Measurements from ENCODE around the gene BLMH.

The BLMH gene

DNA sequence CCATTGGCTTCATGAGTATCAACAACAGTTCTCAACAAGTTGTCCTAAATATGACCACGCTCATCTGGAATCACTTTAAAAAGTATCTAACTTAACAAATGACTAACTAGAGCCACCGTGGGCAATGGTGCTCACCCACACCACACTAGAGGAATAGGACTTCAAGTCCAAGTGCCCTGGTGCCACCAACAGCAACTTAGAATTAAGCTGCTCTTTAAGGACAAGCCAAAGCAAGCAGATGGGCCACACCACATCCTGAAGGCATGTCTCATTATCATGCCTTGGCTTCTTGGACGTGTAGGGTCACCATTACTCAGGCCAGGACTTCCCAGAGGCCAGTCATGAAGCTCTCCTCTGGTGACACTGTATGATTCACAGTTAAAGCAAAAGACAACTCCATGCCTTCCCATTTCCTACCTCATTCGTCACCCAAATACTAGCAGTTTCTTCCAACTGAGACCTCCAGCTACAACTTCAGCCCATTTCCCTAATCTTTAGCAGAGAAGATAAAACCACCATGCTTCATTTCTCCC, 46.8 kb downstream of the BLMH start:
- DNase-seq: no peak

DNA sequence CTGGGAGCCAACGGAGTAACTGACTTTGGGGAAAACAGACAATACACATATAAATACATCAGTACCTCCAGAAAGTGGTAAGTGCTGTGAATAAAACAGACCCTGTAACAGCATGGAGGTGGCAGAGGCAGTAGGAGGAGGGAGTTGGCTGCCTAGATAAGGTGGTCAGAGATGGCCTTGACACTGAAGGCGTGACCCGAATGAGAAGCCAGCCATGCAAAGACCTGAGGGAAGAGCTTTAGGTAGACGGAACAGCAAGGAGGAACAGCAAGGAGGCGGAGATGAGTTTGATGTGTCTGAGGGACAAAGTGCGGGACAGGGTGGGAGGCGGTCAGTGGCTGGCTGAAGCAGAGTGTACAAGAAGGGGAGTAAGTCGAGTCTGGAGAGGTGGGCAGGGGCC, 48.2 kb downstream of the BLMH start:
- DNase-seq: no peak

DNA sequence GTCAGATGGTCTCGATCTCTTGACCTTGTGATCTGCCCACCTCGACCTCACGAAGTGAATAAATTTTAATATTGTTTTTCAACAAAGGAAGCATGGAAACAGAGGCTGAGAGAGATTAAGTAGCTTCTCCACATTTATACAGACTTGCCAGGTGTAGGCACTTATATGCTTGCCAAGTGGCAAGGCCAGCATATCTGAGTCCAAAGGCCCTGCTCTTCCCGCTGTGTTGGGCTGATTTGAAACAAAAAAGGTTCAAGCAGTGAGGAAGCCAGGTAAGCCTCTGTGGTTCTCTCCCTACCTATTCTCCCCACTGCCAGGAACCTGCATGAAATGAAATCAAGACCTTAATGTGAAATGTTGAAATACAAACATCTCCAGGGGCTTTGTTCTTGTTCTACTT, 48.7 kb downstream of the BLMH start:
- no peak for DNase-seq

DNA sequence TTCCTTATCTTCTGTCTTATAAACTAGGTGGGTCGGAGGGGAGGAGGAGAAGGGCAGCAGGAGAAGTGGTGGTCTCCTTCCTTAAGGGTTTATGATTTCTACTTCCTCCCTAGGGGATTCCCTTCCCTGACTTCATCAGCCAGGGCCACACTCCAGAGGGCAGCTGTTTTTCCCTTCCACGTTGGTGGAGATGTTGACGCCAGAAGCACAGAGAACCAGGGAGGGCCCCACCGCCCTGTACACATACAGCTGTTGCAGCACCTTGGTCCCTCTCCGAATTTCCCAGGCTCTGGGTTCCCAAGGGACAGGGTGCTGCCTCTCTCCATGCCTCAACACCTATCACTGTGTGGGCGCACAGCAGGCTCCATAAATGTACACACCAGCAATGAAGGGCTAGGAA, 50.7 kb downstream of the BLMH start:
- DNase-seq: no peak

DNA sequence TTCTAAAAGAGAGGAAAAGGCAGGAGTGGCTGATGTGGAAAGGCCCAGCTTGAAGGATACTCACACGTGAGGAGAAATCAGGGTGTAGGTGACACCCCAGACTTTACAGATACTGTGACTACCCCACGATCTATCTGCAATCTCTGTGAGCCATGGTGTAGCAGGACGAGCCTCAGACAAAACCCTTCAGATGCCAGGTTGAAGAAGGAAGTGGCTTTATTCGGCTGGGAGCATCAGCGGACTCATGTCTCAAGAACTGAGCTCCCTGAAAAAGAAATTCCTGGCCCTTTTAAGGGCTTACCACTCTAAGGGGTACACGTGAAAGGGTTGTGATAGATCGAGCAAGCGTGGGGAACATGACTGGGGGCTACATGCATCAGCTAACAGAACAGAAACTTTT, 51.6 kb downstream of the BLMH start:
- no peak for DNase-seq

DNA sequence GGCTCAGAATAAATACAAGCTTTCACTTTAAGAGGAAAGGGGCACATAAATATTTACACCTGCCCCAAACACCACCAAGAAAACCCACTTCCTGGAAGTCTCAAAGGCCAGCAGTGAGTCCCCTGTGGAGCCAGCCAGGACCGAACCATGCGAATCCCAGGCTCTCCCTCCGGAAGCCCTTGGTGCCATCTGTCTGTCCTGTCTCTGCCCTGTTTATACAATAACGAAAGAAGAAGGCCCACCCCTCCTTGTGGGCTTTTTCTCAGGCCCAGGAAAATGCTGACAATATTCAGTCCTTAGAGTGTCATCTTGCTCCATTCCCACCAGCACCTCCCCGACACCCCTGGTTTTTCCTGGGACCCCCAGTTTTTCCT, 52.7 kb downstream of the BLMH start:
- DNase-seq: no peak

DNA sequence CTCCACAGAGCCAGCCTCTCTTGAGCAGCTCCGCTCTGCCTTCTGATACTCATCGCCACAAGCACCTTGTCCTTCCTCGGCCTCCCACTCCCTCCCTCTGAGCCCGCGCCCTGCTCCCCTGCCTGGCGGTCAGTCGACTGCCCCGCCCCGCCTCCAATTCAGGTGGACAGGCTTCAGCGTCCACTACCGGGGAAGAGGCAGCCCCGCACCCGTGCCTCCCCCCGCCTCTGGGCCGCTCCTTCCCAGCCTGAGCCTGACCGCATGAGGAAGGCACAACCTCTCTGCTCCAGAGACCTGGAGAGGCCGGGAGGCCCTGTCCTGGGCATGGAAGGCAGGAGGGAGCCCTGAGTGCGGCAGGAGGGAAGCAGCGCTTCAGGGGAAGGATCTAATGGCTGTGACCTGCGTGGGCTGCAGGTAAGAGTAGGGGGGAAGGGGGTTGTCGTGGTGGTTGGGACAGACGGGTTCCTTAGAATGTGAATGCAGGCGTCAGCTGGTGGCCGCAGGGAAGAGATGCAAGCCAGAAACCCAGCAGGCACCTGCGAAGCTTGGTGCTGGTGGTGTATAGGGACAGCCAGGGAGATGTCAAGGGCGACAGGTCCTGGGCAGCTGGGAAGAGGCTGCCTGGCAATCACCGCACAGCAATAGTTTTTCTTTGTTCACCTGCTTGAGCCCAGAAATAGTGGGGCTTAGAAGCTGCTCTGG, 53.2 kb downstream of the BLMH start:
- DNase-seq: no peak

DNA sequence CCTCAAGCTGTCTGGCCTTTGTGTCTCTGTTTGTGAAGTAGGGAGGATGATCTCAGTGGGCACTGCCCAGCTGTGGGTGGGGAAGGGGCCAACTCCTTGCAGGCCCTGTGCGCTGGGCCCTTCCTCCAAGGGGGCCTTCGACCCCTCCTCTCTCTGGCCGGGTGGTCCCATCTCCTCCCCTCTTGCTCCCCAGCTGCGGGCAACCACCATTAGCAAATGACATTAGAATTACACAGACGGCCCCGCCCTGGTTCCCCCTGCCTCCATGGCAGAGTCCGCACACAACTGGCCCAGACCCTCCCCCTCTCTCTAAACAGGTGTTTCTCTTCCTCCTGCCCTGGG, 53.8 kb downstream of the BLMH start:
- no peak for DNase-seq

DNA sequence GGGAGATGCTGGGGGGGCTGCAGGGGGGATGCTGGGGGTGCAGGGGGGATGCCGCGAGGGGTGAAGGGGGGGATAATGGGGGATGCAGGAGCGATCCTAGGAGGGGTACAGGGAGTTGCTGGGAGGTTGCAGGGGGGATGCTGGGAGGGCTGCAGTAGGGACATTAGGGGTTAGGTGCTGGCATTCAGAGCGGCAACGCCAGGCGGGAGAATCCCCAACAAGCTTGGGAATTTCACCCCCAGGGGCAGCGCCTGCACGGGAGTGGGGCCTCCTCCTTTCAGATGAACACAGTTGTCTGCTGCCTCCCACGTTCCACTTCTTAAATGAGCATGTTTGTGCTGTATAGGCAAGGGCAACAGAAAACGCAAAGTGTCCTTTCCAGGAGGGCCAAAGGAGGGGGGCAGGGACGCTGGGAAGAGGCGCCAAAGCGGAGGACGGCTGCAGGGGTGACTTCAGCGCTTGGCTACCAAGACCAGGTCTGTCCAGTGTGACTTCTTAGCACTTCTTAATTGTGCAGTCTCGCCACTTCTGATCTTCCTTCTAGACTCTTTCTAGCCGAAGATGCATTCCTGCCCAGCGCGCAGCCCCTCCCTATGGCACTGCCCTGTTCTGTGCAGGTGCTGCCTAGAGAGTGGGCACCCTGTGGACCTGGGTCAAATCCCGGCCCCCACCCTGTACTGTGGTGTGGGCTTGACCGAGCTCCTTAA, 54.3 kb downstream of the BLMH start:
- DNase-seq: no peak

DNA sequence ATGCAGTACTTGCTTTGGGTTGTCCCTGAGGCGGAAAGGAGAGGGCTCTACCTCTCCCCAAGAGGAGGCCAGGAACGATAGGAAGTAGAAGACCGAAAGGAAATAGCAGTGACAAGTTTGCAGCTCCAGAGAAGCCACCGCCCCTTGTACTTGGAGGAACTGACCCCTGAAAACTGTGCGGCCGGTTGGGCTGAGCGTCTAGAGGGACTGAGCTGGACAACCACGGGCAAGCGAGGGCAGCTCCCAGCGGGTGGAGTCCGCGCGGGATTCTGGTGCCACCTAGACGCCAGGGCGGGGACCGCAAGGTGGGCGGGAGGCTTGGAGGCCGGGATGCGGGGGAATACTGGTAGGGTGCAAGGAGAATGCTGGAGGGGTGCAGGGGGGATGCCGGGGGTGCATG, 55.0 kb downstream of the BLMH start:
- DNase-seq: peak in 1 of 2 donors; percentile 37

DNA sequence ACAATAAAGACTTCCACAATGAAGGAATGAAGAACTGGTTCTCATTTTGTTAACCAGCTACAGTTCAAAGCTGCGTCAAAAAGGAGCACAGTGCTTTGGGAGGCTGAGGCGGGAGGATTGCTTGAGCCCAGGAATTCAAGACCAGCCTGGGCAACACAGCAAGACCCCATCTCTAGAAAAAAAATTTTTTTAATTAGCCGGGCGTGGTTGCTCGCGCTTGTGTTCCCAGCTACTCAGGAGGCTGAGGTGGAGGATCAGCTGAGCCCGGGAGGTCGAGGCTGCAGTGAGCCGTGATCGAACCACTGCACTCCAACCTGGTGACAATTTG, 55.5 kb downstream of the BLMH start:
- no peak for DNase-seq

DNA sequence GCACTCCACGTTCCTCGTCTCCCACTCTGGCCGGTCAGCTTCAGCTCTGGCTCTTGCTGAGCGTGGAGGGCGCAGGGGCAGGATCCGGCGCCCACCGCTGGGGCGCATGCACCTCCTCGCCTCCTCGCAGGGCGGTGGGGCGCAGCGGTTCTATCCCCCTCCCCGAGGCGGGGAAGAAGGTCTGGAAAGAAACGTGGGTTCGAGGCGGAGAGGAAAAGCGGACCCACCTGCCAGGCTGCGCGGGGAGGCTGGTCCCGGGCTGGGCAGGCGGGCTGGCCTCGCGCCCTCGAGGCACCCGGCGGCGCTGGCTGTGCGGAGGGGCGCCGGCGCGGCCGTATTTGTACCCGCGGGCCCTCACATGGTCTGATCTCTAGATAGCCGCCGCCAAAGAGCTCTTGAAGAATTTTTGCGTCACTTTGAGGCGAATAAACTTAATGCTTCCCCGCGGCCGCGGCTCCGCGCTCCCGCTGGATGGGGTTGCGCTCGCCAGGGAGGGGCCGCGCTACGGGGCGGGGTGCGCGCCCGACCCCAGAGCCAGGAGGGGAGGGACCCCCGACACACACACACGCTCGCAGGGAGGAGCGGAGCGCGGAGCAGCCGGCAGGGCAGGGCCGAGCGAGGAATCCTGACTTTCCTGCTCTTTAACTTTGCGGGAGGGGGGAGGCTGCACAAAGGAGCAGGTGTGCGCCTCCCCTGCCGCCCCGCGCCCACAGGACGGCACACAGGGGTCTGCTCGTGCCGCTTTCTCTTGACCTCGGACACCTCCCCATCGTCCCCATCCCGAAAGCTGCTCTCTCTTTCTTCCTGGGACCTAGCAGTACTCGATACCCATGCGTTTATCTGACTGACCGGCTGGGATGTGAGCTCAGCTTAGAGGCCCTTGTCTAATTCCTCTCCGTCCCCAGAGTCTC, 56.1 kb downstream of the BLMH start, which contains the start of gene SLC6A4:
TSS of gene SLC6A4 (minus strand) at position 312 of the 911 bp plus-strand sequence. CDS start 13,739 bp downstream, outside the sequence.
- no peak for DNase-seq

DNA sequence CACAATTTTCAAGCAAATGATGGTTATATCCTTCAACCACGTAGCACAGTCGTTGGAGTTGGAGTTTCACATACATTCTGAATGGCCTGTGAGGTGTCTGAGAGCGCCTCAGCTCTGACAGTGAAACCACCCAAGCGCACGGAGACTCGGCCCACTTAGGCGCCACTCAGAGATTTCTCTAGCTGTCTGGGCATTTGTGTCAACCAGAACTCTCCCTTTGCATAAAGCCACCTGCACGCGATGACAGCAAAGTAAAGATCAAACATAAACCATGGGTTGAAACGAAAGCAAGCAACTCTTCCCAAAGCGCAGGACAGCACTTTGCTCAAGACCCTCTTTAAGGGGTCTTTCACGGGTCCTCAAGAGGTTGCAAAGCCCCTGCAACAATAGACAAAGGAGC, 56.8 kb downstream of the BLMH start:
- DNase-seq: no peak

DNA sequence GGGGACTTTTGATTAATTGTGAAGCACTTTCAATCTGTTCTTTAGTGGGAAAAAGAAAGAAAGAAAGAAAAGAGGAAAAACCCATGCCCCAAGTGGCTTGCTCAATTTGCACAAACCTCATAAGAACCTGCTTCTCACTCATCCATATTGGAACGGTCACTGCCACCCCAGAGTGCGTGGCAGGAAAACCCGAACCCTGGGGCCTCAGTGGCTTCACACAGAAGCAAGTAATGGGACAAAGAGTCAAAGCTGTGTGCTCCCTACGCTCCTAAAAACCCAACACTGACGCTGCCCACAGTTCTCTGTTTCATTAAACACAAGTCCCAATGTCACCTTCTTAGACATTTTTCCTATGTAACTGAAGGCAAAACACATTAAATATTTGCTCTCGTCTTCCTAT, 57.4 kb downstream of the BLMH start:
- no peak for DNase-seq

DNA sequence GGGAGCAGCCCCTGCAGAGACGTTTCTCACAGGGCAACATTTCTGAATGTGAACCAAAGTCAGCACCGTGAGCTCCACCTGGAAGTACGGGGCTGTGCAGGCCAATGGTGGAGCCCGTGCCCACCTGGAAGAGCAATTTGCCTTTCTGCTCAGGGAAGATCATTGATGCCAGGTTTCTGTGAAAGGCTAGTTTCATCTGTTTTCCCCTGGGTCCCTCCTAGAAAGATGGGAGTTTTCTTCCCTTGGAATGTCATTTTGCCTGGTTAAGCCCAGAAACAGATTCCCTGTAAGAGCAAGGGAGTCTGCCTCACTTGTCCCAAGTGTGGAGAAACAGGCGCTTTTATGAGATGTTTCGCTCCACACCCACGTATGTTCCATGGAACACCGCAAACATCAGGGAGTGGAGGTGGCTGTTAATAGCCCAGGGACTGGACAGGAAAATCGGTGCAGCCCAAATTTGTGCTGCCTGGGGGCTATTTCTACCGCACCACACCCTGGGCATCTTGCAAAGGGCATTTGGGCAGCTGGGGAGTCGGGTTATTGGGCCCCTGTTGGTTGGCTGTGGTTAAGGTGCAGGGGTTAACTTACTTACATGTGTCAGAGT, 58.8 kb downstream of the BLMH start:
- no peak for DNase-seq

DNA sequence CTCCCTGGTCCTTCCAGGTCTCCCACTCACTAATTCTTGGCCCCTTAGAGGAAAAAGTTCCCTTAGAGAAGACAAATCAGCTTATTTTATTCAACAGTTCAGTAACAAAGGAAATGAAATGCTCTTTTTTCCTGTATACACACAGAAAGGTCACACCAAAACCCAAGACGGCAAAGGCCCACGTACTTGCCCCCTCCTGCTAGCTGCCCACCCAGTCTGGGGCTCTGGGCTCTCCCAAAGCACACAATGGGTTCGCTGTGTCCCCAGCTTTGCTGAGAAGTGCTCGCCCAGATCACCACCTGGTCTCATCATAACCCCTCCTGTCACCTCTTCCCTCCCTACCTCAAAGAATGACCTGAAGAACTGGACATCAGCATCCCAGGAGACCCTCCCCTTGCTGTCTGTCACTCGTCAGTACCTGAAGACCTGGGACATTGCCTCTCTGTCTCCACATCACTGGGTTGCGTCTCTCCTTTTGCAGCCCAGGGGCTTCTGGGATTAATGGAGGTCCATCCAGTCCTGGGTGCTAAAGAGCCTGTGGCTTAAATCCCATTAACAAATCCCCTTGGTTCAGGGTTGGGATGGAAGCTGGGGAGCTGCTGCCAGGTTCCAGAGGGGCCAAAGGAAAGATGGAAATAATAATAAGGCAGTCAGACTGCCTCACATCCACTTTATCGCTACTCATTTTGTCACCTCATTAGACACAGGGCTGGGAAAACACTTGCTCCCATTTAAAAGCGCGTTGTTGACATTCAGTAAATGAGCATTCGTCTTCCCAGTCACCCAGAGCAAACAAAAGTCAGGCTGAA, 59.5 kb downstream of the BLMH start:
- DNase-seq: no peak

DNA sequence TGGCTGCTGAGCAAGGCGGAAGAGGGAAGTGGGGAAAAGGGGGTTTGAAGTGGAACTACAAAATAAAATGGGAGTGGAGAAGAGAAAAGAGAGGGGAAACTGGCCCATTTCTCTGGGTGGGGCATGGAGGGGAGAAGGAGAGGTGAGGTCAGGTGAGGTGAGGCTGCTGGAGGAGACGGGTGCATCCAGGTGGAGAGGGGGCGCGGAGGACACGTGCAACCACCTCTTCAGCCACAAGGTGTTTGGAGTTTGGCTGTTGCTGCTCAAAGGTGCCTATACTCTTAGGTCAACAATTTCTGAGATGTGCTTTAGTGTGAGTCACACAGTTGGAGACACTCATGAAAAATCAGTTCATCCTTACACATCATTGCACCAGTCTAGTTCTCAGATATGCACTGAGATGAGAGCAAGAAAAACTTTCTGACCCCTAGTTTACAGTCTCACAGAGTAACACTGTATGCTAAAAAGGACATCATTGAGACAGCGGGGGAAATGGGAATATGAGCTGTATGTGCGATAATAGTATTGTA, 61.1 kb downstream of the BLMH start:
- DNase-seq: no peak

DNA sequence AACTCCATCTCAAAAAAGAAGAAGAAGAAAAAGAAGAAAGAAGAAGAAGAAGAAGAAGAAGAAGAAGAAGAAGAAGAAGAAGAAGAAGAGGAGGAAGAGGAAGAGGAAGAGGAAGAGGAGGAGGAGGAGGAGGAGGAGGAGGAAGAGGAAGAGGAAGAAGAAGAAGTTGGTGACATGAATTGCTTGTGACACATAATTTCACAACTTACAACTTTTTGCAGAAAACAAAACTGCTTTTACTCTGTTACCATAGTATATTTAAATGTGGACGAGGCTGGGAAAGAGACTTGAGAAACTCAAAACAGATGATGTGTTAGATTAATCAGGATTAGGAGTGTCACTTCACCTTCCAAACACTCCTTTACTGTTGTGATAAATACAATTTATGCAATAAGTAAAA, 61.7 kb downstream of the BLMH start:
- peak; percentile 69 to 81 for DNase-seq

DNA sequence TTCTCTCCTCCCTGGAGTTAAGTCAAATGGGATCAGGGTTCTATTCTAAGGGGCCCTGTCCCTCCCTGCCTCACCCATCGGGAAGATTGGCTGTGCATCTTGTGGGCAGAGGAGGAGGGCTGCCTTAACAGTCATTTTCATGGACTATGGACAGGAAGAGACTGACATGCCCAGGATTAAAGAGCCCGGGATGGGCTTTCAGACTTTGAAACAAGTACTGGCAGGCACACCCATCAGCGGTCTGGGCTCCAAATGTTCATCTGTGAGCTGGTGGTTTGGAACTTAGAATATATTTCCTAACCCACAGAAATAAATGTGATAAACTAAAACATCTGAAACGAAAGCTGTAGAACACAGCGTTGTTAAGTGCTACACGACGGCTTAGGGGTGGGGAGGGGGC, 62.7 kb downstream of the BLMH start:
- DNase-seq: no peak

DNA sequence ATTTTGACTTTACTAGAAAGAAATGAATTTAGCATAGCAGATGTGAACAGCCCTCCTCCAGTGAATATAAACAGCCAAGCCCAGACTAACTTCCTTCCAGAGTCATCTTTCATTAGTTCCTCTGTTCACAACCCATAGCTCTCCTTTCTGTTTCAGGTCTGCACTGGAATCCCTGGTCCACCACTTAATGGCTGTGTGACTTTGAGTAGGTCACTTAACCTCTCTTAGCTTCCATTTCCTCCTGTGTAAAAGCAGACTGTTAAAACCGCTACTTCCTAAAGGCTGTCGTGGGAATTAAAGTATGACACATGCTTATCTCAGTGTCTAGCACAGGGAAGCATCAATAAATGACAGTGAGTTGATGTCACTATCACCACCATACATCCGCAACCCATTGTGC, 63.7 kb downstream of the BLMH start:
- DNase-seq: no peak

DNA sequence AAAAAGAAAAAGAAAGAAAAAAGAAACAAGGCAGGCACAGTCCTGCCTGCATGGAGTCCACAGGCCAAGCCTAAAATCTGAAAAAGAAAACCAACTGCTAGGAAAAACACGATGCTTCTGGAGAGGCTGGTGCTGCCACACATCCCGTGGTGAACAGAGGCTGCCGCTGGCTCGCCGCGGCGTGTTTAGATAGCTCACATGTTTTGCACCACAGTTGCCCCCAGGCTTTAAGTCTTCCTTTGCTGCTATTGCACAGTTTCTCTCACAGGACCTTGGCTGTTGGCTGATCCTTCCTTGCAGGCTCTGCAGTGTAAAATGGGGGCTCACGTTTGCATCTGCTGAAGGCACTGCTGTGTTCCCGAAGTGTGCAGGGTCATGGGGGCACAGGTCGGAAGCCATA, 64.9 kb downstream of the BLMH start:
- DNase-seq: no peak

DNA sequence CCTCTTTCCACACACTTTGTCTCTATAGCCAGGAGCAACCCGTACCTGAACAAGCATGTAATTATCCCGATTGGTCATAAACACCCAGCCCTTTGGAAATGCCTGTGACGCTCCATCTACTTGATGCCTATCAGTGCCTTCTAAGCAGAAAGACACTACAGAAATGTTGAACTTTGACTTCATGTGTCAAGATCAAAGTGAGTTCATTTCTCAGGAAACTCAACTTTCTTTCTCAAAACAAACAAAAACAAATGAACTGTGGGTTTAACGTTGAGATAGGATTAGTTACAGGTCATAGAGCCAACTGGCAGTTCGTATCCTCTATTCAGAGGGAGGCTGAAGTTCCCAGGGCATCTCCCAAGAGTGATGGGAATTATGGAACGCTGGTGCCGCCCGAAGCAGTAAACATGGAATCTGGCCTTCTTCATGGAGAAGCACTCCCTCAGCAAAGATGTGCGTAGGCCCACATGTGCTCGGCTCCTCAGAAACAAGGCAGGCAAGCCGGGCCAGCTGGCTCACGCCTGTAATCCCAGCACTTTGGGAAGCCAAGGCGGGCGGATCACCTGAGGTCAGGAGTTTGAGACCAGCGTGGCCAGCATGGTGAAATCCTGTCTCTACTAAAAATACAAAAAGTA, 65.7 kb downstream of the BLMH start:
- DNase-seq: no peak
